HCT116 (cell line): ENCODE measurements around the gene WNT11. TPM values are rescaled to one million over a fixed set of nuclear protein-coding genes. Genes with fewer than 3 reads are reported as not detected.

Experiments
- ATAC-seq: fragments of 200-7000 bp; cut with Tn5 transposase; 2 replicates; pipeline ENCODE4 v1.9.1; 2020; ENCODE audit warnings: mild to moderate bottlenecking, moderate library complexity
- BruUV-seq: library from RNA; stranded (reverse); fragments of 400-500 nt; replicated peaks from 2 replicates; lab custom pipeline; 2021; lab: Mats Ljungman, UMichigan
- CTCF ChIA-PET: fragments of 300-600 bp; sonication (Branson Sonifier 250); formaldehyde crosslinking; loops from one replicate; lab custom pipeline; 2021; ENCODE audit warnings: antibody characterized with exemption; lab: Charles Lee
- POLR2A ChIA-PET: fragments of 300-600, 350-600 bp; sonication (Branson Sonifier 250); formaldehyde crosslinking; loops from one replicate; lab custom pipeline; 2021; ENCODE audit warnings: antibody characterized with exemption; lab: Charles Lee
- RAD21 ChIA-PET, 2 experiments: fragments of 300-600 bp; sonication (Branson Sonifier 250); formaldehyde crosslinking; loops; one replicate each; lab custom pipeline; 2023; ENCODE audit warnings: low total read pairs in 2 of 2; ENCODE audit not compliant: uncharacterized antibody in 2 of 2, unreplicated experiment in 2 of 2, low non-redundant PET in 1 of 2; lab: Charles Lee
- DNase-seq: peaks from one replicate; pipeline ENCODE4 v3.0.0-alpha.2; 2010; ENCODE audit warnings: low read depth, low spot score
- H2AFZ ChIP-seq: fragments of 200-600 bp; shearing (Covaris generic), sonication (generic); 2 replicates; pipeline ENCODE4 v1.6.1; 2017; ENCODE audit warnings: low read depth, mixed run types, mixed read lengths, antibody characterized with exemption, low read length; ENCODE audit not compliant: poor library complexity, severe bottlenecking
- H3K27ac ChIP-seq: 2 replicates; pipeline ENCODE4 v1.5.1; 2012; ENCODE audit warnings: low read depth, low read length
- H3K27me3 ChIP-seq: fragments of 200-600 bp; sonication (generic); 2 replicates; pipeline ENCODE4 v1.6.1; 2016; ENCODE audit warnings: mixed run types, low read length, mixed read lengths; ENCODE audit not compliant: insufficient read depth
- H3K36me3 ChIP-seq, 2 experiments: fragments of 200-500 bp in 1 of 2; fragments of 200-600 bp in 1 of 2; sonication (Bioruptor generic) in 1 of 2; sonication (generic) in 1 of 2; 2 replicates each; pipeline versions ENCODE4 v1.5.1 to v1.6.1; 2014 to 2016; ENCODE audit warnings: low read length in 2 of 2, inconsistent platforms in 1 of 2, mixed read lengths in 1 of 2, mixed run types in 1 of 2; ENCODE audit not compliant: insufficient read depth in 2 of 2, control insufficient read depth in 1 of 2
- H3K4me1 ChIP-seq, 2 experiments: fragments of 200-600 bp in 1 of 2; sonication (generic) in 1 of 2; 2 replicates each; pipeline versions ENCODE4 v1.5.1 to v1.6.1; 2012 to 2017; ENCODE audit warnings: low read length in 2 of 2, inconsistent platforms in 1 of 2, mild to moderate bottlenecking in 1 of 2, mixed read lengths in 1 of 2, mixed run types in 1 of 2, moderate library complexity in 1 of 2; ENCODE audit not compliant: insufficient read depth in 2 of 2, control insufficient read depth in 1 of 2
- H3K4me2 ChIP-seq: fragments of 200-600 bp; sonication (generic); 2 replicates; pipeline ENCODE4 v1.6.1; 2017; ENCODE audit warnings: mixed run types, low read length, mixed read lengths
- H3K4me3 ChIP-seq, 2 experiments: fragments of 200-600 bp in 1 of 2; sonication (generic) in 1 of 2; replicated peaks in 1 of 2; 2 replicates each; pipeline ENCODE4 v1.5.1; 2011 to 2016; ENCODE audit warnings: low read length in 2 of 2, control low read depth in 1 of 2, low read depth in 1 of 2, mild to moderate bottlenecking in 1 of 2, mixed read lengths in 1 of 2, mixed run types in 1 of 2
- H3K79me2 ChIP-seq: fragments of 200-600 bp; sonication (generic); 2 replicates; pipeline ENCODE4 v1.6.1; 2017; ENCODE audit warnings: mild to moderate bottlenecking, mixed run types, low read length, moderate library complexity, mixed read lengths; ENCODE audit not compliant: insufficient read depth
- H3K9ac ChIP-seq: fragments of 200-600 bp; sonication (generic); 2 replicates; pipeline ENCODE4 v1.6.1; 2016; ENCODE audit warnings: low read length, mixed read lengths
- H3K9me2 ChIP-seq: fragments of 200-600 bp; sonication (generic), shearing (Covaris generic); 2 replicates; pipeline ENCODE4 v1.6.1; 2017; ENCODE audit warnings: mixed run types, mild to moderate bottlenecking, moderate library complexity; ENCODE audit not compliant: insufficient read depth
- H3K9me3 ChIP-seq, 2 experiments: fragments of 200-500 bp in 1 of 2; fragments of 200-600 bp in 1 of 2; sonication (Bioruptor generic) in 1 of 2; sonication (generic) in 1 of 2; 2 replicates each; pipeline ENCODE4 v1.6.1; 2014 to 2017; ENCODE audit warnings: low read length in 2 of 2, mixed read lengths in 2 of 2, inconsistent platforms in 1 of 2, low read depth in 1 of 2, mild to moderate bottlenecking in 1 of 2, mixed run types in 1 of 2, moderate library complexity in 1 of 2; ENCODE audit not compliant: control insufficient read depth in 1 of 2, insufficient read depth in 1 of 2
- H4K20me1 ChIP-seq: fragments of 200-600 bp; sonication (generic), shearing (Covaris generic); 2 replicates; pipeline ENCODE4 v1.6.1; 2017; ENCODE audit warnings: mixed run types, mild to moderate bottlenecking, moderate library complexity; ENCODE audit not compliant: insufficient read depth
- CBX3 ChIP-seq: IDR thresholded peaks from 2 replicates; pipeline ENCODE4 v1.6.1; 2012; ENCODE audit warnings: low read depth
- CTCF ChIP-seq, 3 experiments: fragments of 200-600 bp in 1 of 3; sonication (generic) in 1 of 3; IDR thresholded peaks in 2 of 3; conservative IDR thresholded peaks in 1 of 3; 2 replicates each; pipeline ENCODE4 v1.5.1; 2012 to 2017; ENCODE audit warnings: low read depth in 2 of 3, low read length in 2 of 3, antibody characterized with exemption in 1 of 3, borderline replicate concordance in 1 of 3, control low read depth in 1 of 3, mild to moderate bottlenecking in 1 of 3, mixed read lengths in 1 of 3, mixed run types in 1 of 3, moderate library complexity in 1 of 3; ENCODE audit not compliant: insufficient read depth in 1 of 3
- EGR1 ChIP-seq: IDR thresholded peaks from 2 replicates; pipeline ENCODE4 v1.6.1; 2012; ENCODE audit warnings: low read depth
- ELF1 ChIP-seq: IDR thresholded peaks from 2 replicates; pipeline ENCODE4 v1.6.1; 2012; ENCODE audit warnings: low read depth, borderline replicate concordance
- EZH2phosphoT487 ChIP-seq: fragments of 200-600 bp; IDR thresholded peaks from 2 replicates; pipeline ENCODE4 v1.6.1; 2018; ENCODE audit warnings: antibody characterized with exemption, borderline replicate concordance
- FOSL1 ChIP-seq: IDR thresholded peaks from 2 replicates; pipeline ENCODE4 v1.6.1; 2012; ENCODE audit warnings: low read depth
- POLR2AphosphoS5 ChIP-seq: IDR thresholded peaks from 2 replicates; pipeline ENCODE4 v1.6.1; 2011; ENCODE audit warnings: mild to moderate bottlenecking, low read depth, low read length, moderate library complexity
- RAD21 ChIP-seq: IDR thresholded peaks from 2 replicates; pipeline ENCODE4 v1.6.1; 2012; ENCODE audit warnings: low read depth, mild to moderate bottlenecking
- SIN3A ChIP-seq: IDR thresholded peaks from 2 replicates; pipeline ENCODE4 v1.6.1; 2012; ENCODE audit warnings: low read depth
- SP1 ChIP-seq: IDR thresholded peaks from 2 replicates; pipeline ENCODE4 v1.6.1; 2012; ENCODE audit warnings: low read depth
- SRF ChIP-seq: IDR thresholded peaks from 2 replicates; pipeline ENCODE4 v1.6.1; 2012; ENCODE audit warnings: low read depth
- TCF7L2 ChIP-seq: IDR thresholded peaks from 2 replicates; pipeline ENCODE4 v1.7.0; 2011; ENCODE audit warnings: borderline replicate concordance, inconsistent platforms; ENCODE audit not compliant: insufficient read depth, insufficient read length; ENCODE audit errors: extremely low read depth
- YY1 ChIP-seq: IDR thresholded peaks from 2 replicates; pipeline ENCODE4 v1.6.1; 2011; ENCODE audit warnings: low read length, low read depth, moderate library complexity, mild to moderate bottlenecking; ENCODE audit not compliant: insufficient replicate concordance; ENCODE audit errors: extremely low read depth
- ZFX ChIP-seq: fragments of 450-650 bp; IDR thresholded peaks from 2 replicates; pipeline ENCODE4 v1.6.1; 2017
- ZNF274 ChIP-seq: fragments of 200-500 bp; sonication (Bioruptor generic); IDR thresholded peaks from 2 replicates; pipeline ENCODE4 v1.6.1; 2014; ENCODE audit warnings: mild to moderate bottlenecking, low read depth, low read length, inconsistent platforms
- intact Hi-C: fragments of 100-400 bp; cut with micrococcal nuclease; formaldehyde crosslinking; loops from 2 replicates; pipeline ENCODE4 v1.10.0; 2022
- total RNA-seq: library from RNA; stranded (reverse); gene quantifications from one replicate; pipeline ENCODE4 v1.2.1, GENCODE V29; 2021; ENCODE audit not compliant: unreplicated experiment
- TF ChIP-seq, protein P1 (sequence below): IDR thresholded peaks from 2 replicates; pipeline ENCODE4 v1.6.1; 2012; ENCODE audit warnings: low read depth
- TF ChIP-seq, protein P2 (sequence below): IDR thresholded peaks from 2 replicates; pipeline ENCODE4 v1.6.1; 2012
- TF ChIP-seq, protein P3 (sequence below): IDR thresholded peaks from 2 replicates; pipeline ENCODE4 v1.6.1; 2011; ENCODE audit warnings: mild to moderate bottlenecking, low read length, moderate library complexity; ENCODE audit not compliant: insufficient replicate concordance; ENCODE audit errors: extremely low read depth
- TF ChIP-seq, protein P4 (sequence below): IDR thresholded peaks from 2 replicates; pipeline ENCODE4 v1.6.1; 2012

Gene WNT11
- total RNA-seq, 1 experiment from 2014 or later: 1.9 TPM

GRCh38 chr11:76214186-76214585, 7.9 kb upstream of the WNT11 start:
- TF ChIP-seq SP1 (no peak), ELF1 (no peak), EZH2phosphoT487 (no peak), TCF7L2 (no peak), RAD21 (no peak), CBX3 (no peak), ZFX (no peak), SRF (no peak), YY1 (no peak), FOSL1 (no peak), EGR1 (no peak), CTCF (IDR thresholded peaks at IDR 0.05 in 2 of 3, conservative IDR thresholded peaks at IDR 0.05 in 1 of 3; ENCODE audit: borderline replicate concordance in 1 of 3, insufficient read depth in 1 of 3, low read depth in 2 of 3, low read length in 2 of 3) (no peak), SIN3A (no peak), POLR2AphosphoS5 (no peak), ZNF274 (no peak)
- TF ChIP-seq, protein P1, sequence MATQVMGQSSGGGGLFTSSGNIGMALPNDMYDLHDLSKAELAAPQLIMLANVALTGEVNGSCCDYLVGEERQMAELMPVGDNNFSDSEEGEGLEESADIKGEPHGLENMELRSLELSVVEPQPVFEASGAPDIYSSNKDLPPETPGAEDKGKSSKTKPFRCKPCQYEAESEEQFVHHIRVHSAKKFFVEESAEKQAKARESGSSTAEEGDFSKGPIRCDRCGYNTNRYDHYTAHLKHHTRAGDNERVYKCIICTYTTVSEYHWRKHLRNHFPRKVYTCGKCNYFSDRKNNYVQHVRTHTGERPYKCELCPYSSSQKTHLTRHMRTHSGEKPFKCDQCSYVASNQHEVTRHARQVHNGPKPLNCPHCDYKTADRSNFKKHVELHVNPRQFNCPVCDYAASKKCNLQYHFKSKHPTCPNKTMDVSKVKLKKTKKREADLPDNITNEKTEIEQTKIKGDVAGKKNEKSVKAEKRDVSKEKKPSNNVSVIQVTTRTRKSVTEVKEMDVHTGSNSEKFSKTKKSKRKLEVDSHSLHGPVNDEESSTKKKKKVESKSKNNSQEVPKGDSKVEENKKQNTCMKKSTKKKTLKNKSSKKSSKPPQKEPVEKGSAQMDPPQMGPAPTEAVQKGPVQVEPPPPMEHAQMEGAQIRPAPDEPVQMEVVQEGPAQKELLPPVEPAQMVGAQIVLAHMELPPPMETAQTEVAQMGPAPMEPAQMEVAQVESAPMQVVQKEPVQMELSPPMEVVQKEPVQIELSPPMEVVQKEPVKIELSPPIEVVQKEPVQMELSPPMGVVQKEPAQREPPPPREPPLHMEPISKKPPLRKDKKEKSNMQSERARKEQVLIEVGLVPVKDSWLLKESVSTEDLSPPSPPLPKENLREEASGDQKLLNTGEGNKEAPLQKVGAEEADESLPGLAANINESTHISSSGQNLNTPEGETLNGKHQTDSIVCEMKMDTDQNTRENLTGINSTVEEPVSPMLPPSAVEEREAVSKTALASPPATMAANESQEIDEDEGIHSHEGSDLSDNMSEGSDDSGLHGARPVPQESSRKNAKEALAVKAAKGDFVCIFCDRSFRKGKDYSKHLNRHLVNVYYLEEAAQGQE: no peak
- TF ChIP-seq, protein P2, sequence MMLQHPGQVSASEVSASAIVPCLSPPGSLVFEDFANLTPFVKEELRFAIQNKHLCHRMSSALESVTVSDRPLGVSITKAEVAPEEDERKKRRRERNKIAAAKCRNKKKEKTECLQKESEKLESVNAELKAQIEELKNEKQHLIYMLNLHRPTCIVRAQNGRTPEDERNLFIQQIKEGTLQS: no peak
- TF ChIP-seq, protein P3, sequence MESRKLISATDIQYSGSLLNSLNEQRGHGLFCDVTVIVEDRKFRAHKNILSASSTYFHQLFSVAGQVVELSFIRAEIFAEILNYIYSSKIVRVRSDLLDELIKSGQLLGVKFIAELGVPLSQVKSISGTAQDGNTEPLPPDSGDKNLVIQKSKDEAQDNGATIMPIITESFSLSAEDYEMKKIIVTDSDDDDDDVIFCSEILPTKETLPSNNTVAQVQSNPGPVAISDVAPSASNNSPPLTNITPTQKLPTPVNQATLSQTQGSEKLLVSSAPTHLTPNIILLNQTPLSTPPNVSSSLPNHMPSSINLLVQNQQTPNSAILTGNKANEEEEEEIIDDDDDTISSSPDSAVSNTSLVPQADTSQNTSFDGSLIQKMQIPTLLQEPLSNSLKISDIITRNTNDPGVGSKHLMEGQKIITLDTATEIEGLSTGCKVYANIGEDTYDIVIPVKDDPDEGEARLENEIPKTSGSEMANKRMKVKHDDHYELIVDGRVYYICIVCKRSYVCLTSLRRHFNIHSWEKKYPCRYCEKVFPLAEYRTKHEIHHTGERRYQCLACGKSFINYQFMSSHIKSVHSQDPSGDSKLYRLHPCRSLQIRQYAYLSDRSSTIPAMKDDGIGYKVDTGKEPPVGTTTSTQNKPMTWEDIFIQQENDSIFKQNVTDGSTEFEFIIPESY: no peak
- TF ChIP-seq, protein P4, sequence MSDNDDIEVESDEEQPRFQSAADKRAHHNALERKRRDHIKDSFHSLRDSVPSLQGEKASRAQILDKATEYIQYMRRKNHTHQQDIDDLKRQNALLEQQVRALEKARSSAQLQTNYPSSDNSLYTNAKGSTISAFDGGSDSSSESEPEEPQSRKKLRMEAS: no peak
- intact Hi-C loops: no loop called here
- H3K4me3 ChIP-seq: no peak overlapping the region
- CTCF ChIA-PET: no interaction called here
- H3K4me2 ChIP-seq: no peak overlapping the region
- H3K27me3 ChIP-seq: no peaks in the 10 kb centered on the region; the same call in 1 of the 2 replicates
- H3K27ac ChIP-seq: no peak overlapping the region
- ATAC-seq (no peak), DNase-seq (no peak)
- H2AFZ ChIP-seq: no peak overlapping the region
- no peaks in the 10 kb centered on the region for H3K9me2 ChIP-seq
- H3K36me3 ChIP-seq: no peaks in the 10 kb centered on the region
- POLR2A ChIA-PET: no interaction called here
- peaks cover 0 to 14% of the 10 kb centered on the region in 2 experiments for H3K4me1 ChIP-seq
- no TSS peak for BruUV-seq
- H3K9me3 ChIP-seq: no peaks in the 10 kb centered on the region
- H3K9ac ChIP-seq: no peak overlapping the region
- H4K20me1 ChIP-seq: no peaks in the 10 kb centered on the region
- RAD21 ChIA-PET: no interaction called here
- no peaks in the 10 kb centered on the region for H3K79me2 ChIP-seq
